HEK293 (cell line): Measurements from ENCODE around the gene SELENBP1.
"Not testable (repeated sequence)": the region's sequence is repeated elsewhere in the genome, so short reads cannot be mapped to it uniquely, and the experiment has no call there.

Source experiments
- BCL11A ChIP-seq: fragments of 450-650 bp; formaldehyde crosslinking; IDR thresholded peaks from 2 replicates; pipeline ENCODE4 v1.5.1; 2016; ENCODE audit warnings: low read depth, missing biosample characterization, missing genetic modification characterization
- SCRT1 ChIP-seq: fragments of 450-650 bp; formaldehyde crosslinking; IDR thresholded peaks from 2 replicates; pipeline ENCODE4 v1.5.1; 2016; ENCODE audit warnings: missing biosample characterization, missing genetic modification characterization, borderline replicate concordance
- TCF7L2 ChIP-seq: IDR thresholded peaks from 2 replicates; pipeline ENCODE4 v1.6.1; 2011; ENCODE audit warnings: low read depth, mild to moderate bottlenecking, inconsistent platforms, low read length, moderate library complexity, borderline replicate concordance
- TF ChIP-seq, protein P1 (sequence below): fragments of 450-650 bp; formaldehyde crosslinking; IDR thresholded peaks from 2 replicates; pipeline ENCODE4 v1.5.1; 2016; ENCODE audit warnings: missing biosample characterization, missing genetic modification characterization

DNA sequence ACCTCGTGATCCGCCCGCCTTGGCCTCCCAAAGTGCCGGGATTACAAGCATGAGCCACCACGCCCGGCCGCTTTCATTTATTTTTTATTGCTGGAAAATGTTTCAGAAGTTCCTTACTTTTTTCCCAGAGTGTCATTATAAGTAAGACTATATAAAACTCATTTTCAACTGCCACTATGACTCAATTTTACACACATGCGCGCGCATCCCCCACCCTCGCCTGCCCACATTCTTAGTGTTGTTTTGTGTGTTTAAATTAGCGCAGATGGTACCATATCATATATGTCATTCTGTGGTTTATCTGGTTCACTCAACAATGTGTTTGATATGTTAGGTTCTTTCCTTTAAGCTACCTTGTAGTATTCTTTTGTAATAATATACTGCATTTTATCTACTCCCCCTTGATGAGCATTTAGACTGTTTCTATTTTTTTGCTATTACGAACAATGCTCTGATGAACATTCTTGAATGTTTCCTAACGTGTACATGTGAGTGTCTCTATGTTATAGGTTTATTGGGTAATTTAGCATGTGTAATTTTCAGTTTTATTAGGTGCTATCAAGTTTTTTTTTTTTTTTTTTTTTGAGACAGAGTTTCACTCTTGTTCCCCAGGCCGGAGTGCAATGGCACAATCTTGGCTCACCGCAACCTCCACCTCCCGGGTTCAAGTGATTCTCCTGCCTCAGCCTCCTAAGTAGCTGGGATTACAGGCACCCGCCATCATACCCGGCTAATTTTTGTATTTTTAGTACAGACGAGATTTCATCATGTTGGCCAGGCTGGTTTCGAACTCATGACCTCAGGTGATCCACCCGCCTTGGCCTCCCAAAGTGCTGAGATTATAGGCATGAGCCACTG, 17.9 kb upstream of the SELENBP1 start:
- TF ChIP-seq, protein P1, sequence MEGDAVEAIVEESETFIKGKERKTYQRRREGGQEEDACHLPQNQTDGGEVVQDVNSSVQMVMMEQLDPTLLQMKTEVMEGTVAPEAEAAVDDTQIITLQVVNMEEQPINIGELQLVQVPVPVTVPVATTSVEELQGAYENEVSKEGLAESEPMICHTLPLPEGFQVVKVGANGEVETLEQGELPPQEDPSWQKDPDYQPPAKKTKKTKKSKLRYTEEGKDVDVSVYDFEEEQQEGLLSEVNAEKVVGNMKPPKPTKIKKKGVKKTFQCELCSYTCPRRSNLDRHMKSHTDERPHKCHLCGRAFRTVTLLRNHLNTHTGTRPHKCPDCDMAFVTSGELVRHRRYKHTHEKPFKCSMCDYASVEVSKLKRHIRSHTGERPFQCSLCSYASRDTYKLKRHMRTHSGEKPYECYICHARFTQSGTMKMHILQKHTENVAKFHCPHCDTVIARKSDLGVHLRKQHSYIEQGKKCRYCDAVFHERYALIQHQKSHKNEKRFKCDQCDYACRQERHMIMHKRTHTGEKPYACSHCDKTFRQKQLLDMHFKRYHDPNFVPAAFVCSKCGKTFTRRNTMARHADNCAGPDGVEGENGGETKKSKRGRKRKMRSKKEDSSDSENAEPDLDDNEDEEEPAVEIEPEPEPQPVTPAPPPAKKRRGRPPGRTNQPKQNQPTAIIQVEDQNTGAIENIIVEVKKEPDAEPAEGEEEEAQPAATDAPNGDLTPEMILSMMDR (tag by site-specific recombination) = not testable (repeated sequence)
- TF ChIP-seq TCF7L2; BCL11A (tag by site-specific recombination); SCRT1 (tag by site-specific recombination): not testable (repeated sequence)
